Measurements from ENCODE around the gene FGF2. TPM values are rescaled to one million over a fixed set of nuclear protein-coding genes. Genes with fewer than 3 reads are reported as not detected.

Gene FGF2
- total RNA-seq, 2 experiments from 2014 or later = not detected

DNA sequence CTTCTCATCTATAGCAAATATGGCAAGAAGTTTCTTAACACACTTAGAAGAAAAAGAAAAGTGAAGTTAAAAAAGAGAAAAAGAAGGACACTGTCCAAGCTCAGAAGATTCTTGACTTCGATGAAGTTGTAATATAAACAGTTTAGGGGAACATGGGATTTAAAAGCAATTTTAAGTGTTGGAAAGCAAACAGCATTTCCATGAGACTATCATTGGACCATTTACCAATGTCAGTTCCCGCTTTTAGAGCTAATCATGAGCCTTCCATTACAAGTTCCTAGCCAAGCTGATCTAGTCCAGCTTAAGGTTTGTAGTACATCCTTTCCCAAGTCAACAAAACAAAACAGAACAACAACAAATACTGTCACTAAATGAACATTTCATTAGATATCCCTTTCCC lies 45.1 kb upstream of the FGF2 start:
- Mint-ChIP-seq H3K9me3 (no peaks in the 10 kb centered on the region), H3K27ac (no peak overlapping the region), H3K27me3 (peaks cover 4% of the 10 kb centered on the region), H3K4me3 (no peak overlapping the region), H3K36me3 (ENCODE audit: low read depth) (no peaks in the 10 kb centered on the region), H3K4me1 (ENCODE audit: low read depth) (no peaks in the 10 kb centered on the region)
- Histone ChIP-seq H3K27ac (ENCODE audit: low read depth in 1 of 2, low read length in 2 of 2) (no peak overlapping the region), H3K9me3 (ENCODE audit: control insufficient read depth in 1 of 2, insufficient read depth in 1 of 2, low read length in 2 of 2) (no peaks in the 10 kb centered on the region), H3K27me3 (ENCODE audit: control insufficient read depth in 1 of 2, insufficient read depth in 2 of 2, low read length in 2 of 2) (no peaks in the 10 kb centered on the region), H3K4me1 (ENCODE audit: insufficient read depth, low read length) (no peaks in the 10 kb centered on the region), H3K36me3 (ENCODE audit: insufficient read depth, low read length) (no peaks in the 10 kb centered on the region), H3K4me3 (ENCODE audit: low read length) (no peak overlapping the region)
- CTCF ChIA-PET = no interaction called here
- ATAC-seq (ENCODE audit: poor library complexity) (no peak), DNase-seq (no peak)
- no peak for TF ChIP-seq CTCF (IDR thresholded peaks at IDR 0.05)
- POLR2A ChIA-PET = no interaction called here
- intact Hi-C loops (cut with DNase I, micrococcal nuclease) = no loop called here

DNA sequence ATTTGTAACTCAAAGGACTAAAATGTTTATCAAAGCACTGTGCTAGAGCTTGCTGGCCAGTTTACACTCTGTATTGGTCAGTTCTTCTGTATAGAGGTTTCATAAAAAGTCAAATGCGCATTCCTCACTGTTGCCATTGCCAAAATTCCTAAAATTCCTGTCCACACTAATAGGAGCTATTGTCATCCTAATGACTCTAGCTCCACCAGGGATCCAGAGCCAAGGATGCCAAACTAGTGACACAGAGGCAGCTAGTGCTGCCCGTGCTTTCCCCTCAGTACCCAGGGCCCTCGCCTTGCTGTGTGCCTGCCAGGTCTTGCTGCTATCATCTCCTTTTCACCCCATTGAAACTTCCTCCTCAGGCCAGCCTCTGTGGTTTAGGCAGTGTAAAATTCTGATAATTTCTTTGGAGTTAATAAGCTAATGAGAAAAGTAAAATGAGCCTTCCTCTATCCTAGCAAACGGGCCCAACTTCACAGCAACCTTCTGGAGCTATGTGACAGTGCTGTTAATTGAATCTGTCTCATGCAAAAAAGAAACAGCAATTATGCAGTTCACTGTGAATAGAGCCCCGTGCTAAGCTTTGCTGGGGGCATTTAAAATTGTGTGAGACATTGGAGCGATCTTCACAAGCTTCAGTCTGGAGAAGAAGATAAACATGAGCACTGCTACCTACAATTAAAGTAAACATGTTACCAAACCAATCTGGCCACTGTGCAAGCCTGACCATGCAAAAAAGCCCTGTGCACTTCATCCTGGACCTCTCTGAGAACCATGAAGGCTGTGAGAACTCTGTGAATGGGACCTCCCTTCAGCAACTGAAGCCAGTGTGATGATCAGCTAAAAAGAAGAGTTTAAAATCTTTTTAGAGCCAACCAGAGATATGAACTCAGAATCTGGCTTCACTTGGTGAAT lies 43.1 kb upstream of the FGF2 start:
- Histone ChIP-seq H3K36me3 (ENCODE audit: insufficient read depth, low read length) (no peaks in the 10 kb centered on the region), H3K9me3 (ENCODE audit: control insufficient read depth in 1 of 2, insufficient read depth in 1 of 2, low read length in 2 of 2) (no peaks in the 10 kb centered on the region), H3K4me1 (ENCODE audit: insufficient read depth, low read length) (no peaks in the 10 kb centered on the region), H3K27me3 (ENCODE audit: control insufficient read depth in 1 of 2, insufficient read depth in 2 of 2, low read length in 2 of 2) (no peaks in the 10 kb centered on the region), H3K27ac (ENCODE audit: low read depth in 1 of 2, low read length in 2 of 2) (no peak overlapping the region), H3K4me3 (ENCODE audit: low read length) (no peak overlapping the region)
- intact Hi-C loops (cut with DNase I, micrococcal nuclease) = no loop called here
- no peaks in the 10 kb centered on the region for H3K36me3 Mint-ChIP-seq (ENCODE audit: low read depth)
- no peak overlapping the region for H3K27ac Mint-ChIP-seq
- no peak for TF ChIP-seq CTCF (IDR thresholded peaks at IDR 0.05)
- ChIA-PET CTCF (no interaction called here), POLR2A (no interaction called here)
- H3K4me3 Mint-ChIP-seq = no peak overlapping the region
- no peaks in the 10 kb centered on the region for H3K4me1 Mint-ChIP-seq (ENCODE audit: low read depth)
- no peak for ATAC-seq (ENCODE audit: poor library complexity)
- DNase-seq = no peak
- peaks cover 4% of the 10 kb centered on the region for H3K27me3 Mint-ChIP-seq
- H3K9me3 Mint-ChIP-seq = no peaks in the 10 kb centered on the region

- ChIA-PET POLR2A (no interaction called here), CTCF (no interaction called here)
- Mint-ChIP-seq H3K4me3 (no peak overlapping the region), H3K27me3 (peaks cover 4% of the 10 kb centered on the region), H3K9me3 (no peaks in the 10 kb centered on the region), H3K27ac (no peak overlapping the region), H3K4me1 (ENCODE audit: low read depth) (no peaks in the 10 kb centered on the region), H3K36me3 (ENCODE audit: low read depth) (no peaks in the 10 kb centered on the region)
- no peak overlapping the region for H3K27ac ChIP-seq (ENCODE audit: low read depth in 1 of 2, low read length in 2 of 2)
- intact Hi-C loops (cut with DNase I, micrococcal nuclease) = no loop called here
- H3K27me3 ChIP-seq (ENCODE audit: control insufficient read depth in 1 of 2, insufficient read depth in 2 of 2, low read length in 2 of 2) = no peaks in the 10 kb centered on the region
- ATAC-seq (ENCODE audit: poor library complexity) (no peak), DNase-seq (no peak)
- no peaks in the 10 kb centered on the region for H3K36me3 ChIP-seq (ENCODE audit: insufficient read depth, low read length)
- H3K4me1 ChIP-seq (ENCODE audit: insufficient read depth, low read length) = no peaks in the 10 kb centered on the region
- no peak for TF ChIP-seq CTCF (IDR thresholded peaks at IDR 0.05)
- H3K9me3 ChIP-seq (ENCODE audit: control insufficient read depth in 1 of 2, insufficient read depth in 1 of 2, low read length in 2 of 2) = no peaks in the 10 kb centered on the region
- no peak overlapping the region for H3K4me3 ChIP-seq (ENCODE audit: low read length)
Observed at GRCh38 chr4:122784261-122784660, 42.4 kb upstream of the FGF2 start.

Measured in CD4-positive, alpha-beta T cell (primary cell).